ENCODE measurements around the gene MYL6. TPM values are rescaled to one million over a fixed set of nuclear protein-coding genes. Genes with fewer than 3 reads are reported as not detected.

The MYL6 gene
- total and polyA plus RNA-seq, 9 of the 15 experiments (the other 6 are each of a cell fraction or from before 2014, with no cell fraction given): 557 to 1,664 (median 958) TPM

DNA sequence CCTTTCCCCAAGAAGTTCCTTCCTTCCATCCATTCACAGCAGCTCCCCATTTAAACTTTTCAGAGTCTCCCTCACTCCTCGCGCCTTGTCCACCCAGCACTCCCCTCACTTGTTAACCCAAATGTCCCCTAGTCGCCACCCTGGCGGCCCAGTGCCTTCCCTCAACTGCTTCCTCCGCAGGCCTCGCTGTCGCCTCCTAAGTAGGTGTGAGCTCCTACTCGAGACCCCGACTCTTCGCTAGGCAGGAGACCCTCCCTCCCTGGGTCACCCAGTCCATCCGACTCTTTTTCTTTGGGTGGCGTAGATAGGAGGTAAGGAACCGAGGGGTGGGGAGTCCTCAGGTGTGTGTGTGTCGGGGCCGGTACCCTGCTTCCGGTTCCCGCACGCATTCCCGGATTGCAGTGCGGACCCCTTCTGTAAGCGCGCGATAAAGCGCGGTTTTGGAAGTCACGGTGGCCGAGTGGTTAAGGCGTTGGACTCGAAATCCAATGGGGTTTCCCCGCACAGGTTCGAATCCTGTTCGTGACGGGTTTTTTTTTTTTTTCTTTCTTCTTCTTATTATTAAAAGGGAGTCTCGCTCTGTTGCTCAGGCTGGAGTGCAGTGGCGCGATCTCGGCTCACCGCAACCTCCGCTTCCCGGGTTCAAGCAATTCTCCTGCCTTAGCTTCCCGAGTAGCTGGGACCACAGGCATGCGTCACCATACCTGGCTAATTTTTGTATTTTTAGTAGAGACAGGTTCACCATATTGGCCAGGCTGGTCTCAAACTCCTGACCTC, 31.9 kb downstream of the MYL6 start (continued):
- TF ChIP-seq, protein P1, sequence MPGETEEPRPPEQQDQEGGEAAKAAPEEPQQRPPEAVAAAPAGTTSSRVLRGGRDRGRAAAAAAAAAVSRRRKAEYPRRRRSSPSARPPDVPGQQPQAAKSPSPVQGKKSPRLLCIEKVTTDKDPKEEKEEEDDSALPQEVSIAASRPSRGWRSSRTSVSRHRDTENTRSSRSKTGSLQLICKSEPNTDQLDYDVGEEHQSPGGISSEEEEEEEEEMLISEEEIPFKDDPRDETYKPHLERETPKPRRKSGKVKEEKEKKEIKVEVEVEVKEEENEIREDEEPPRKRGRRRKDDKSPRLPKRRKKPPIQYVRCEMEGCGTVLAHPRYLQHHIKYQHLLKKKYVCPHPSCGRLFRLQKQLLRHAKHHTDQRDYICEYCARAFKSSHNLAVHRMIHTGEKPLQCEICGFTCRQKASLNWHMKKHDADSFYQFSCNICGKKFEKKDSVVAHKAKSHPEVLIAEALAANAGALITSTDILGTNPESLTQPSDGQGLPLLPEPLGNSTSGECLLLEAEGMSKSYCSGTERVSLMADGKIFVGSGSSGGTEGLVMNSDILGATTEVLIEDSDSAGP (CRISPR knock-in tag; IDR thresholded peaks at IDR 0.05): no peak
- no peak for TF ChIP-seq DMBX1 (CRISPR knock-in tag; IDR thresholded peaks at IDR 0.05; ENCODE audit: borderline replicate concordance)
- TF ChIP-seq EHMT2 (IDR thresholded peaks at IDR 0.05): no peak
- peak; percentile 45; the same call in 1 of the 2 replicates for TF ChIP-seq SOX6 (IDR thresholded peaks at IDR 0.05)
- TF ChIP-seq, protein P2, sequence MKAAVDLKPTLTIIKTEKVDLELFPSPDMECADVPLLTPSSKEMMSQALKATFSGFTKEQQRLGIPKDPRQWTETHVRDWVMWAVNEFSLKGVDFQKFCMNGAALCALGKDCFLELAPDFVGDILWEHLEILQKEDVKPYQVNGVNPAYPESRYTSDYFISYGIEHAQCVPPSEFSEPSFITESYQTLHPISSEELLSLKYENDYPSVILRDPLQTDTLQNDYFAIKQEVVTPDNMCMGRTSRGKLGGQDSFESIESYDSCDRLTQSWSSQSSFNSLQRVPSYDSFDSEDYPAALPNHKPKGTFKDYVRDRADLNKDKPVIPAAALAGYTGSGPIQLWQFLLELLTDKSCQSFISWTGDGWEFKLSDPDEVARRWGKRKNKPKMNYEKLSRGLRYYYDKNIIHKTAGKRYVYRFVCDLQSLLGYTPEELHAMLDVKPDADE (conservative IDR thresholded peaks at IDR 0.05; ENCODE audit: control insufficient read depth, low read depth, low read length): peak; percentile 86
- no peak; the same call in 1 of the 2 replicates for TF ChIP-seq MBD2 (IDR thresholded peaks at IDR 0.05; ENCODE audit: borderline replicate concordance, low read depth)
- no peak; the same call in 1 of the 2 replicates for TF ChIP-seq MAFK (IDR thresholded peaks at IDR 0.05; ENCODE audit: low read length)
- peak; percentile 73; the same call in 1 of the 2 replicates for TF ChIP-seq NFRKB (IDR thresholded peaks at IDR 0.05; ENCODE audit: low read depth)
- 0 out of 2 replicates have a peak, but pooled peaks have one; percentile 45 for TF ChIP-seq ZNF143 (CRISPR knock-in tag; IDR thresholded peaks at IDR 0.05)
- TF ChIP-seq RBM34 (IDR thresholded peaks at IDR 0.05; ENCODE audit: borderline replicate concordance, insufficient read depth, low read length): no peak
- no peak for TF ChIP-seq ATF1 (CRISPR knock-in tag; IDR thresholded peaks at IDR 0.05)
- TF ChIP-seq ATF1 (tag; IDR thresholded peaks at IDR 0.05): peak; percentile 58
- no peak for TF ChIP-seq L3MBTL2 (IDR thresholded peaks at IDR 0.05)
- TF ChIP-seq ZZZ3 (IDR thresholded peaks at IDR 0.05): no peak
- TF ChIP-seq, protein P3, sequence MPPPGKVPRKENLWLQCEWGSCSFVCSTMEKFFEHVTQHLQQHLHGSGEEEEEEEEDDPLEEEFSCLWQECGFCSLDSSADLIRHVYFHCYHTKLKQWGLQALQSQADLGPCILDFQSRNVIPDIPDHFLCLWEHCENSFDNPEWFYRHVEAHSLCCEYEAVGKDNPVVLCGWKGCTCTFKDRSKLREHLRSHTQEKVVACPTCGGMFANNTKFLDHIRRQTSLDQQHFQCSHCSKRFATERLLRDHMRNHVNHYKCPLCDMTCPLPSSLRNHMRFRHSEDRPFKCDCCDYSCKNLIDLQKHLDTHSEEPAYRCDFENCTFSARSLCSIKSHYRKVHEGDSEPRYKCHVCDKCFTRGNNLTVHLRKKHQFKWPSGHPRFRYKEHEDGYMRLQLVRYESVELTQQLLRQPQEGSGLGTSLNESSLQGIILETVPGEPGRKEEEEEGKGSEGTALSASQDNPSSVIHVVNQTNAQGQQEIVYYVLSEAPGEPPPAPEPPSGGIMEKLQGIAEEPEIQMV (tag; conservative IDR thresholded peaks at IDR 0.05; ENCODE audit: low read depth): no peak
- TF ChIP-seq MTA3 (IDR thresholded peaks at IDR 0.05; ENCODE audit: borderline replicate concordance): peak; percentile 24; the same call in 1 of the 2 replicates
- no peak for TF ChIP-seq POLR3G (IDR thresholded peaks at IDR 0.05; ENCODE audit: extremely low read depth, insufficient read length, insufficient replicate concordance)
- TF ChIP-seq, protein P4, sequence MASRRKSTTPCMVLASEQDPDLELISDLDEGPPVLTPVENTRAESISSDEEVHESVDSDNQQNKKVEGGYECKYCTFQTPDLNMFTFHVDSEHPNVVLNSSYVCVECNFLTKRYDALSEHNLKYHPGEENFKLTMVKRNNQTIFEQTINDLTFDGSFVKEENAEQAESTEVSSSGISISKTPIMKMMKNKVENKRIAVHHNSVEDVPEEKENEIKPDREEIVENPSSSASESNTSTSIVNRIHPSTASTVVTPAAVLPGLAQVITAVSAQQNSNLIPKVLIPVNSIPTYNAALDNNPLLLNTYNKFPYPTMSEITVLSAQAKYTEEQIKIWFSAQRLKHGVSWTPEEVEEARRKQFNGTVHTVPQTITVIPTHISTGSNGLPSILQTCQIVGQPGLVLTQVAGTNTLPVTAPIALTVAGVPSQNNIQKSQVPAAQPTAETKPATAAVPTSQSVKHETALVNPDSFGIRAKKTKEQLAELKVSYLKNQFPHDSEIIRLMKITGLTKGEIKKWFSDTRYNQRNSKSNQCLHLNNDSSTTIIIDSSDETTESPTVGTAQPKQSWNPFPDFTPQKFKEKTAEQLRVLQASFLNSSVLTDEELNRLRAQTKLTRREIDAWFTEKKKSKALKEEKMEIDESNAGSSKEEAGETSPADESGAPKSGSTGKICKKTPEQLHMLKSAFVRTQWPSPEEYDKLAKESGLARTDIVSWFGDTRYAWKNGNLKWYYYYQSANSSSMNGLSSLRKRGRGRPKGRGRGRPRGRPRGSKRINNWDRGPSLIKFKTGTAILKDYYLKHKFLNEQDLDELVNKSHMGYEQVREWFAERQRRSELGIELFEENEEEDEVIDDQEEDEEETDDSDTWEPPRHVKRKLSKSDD (conservative IDR thresholded peaks at IDR 0.05; ENCODE audit: low read length): no peak
- peak; percentile 45 for TF ChIP-seq FOSL1 (tag; conservative IDR thresholded peaks at IDR 0.05)
- no peak for TF ChIP-seq GABPB2 (CRISPR knock-in tag; conservative IDR thresholded peaks at IDR 0.05)
- no peak; the same call in 1 of the 2 replicates for TF ChIP-seq HDAC2 (IDR thresholded peaks at IDR 0.05)
- peak; percentile 38 to 40 for TF ChIP-seq NRF1 (conservative IDR thresholded peaks at IDR 0.05 in 1 of 2, IDR thresholded peaks at IDR 0.05 in 1 of 2)
- TF ChIP-seq GABPA (tag; conservative IDR thresholded peaks at IDR 0.05; ENCODE audit: low read depth): peak; percentile 88

Data from K562 (cell line).